Myocyte (in vitro differentiated cells): ENCODE data around the gene CYBC1. TPM values are rescaled to one million over a fixed set of nuclear protein-coding genes. Genes with fewer than 3 reads are reported as not detected.
A peak's percentile ranks its signal among the peaks of the same experiment; 100 is the strongest.

ENCODE experiments used
- DNase-seq: peaks from one replicate; pipeline ENCODE4 v3.0.0-alpha.2; 2012; ENCODE audit warnings: low read depth
- total RNA-seq: library from RNA; depleted of rRNA; stranded (reverse); fragments of >200 nt; gene quantifications from 2 replicates; pipeline ENCODE4 v1.2.3, GENCODE V29; 2014

The CYBC1 gene
- total RNA-seq, 1 donor from 2014 or later: 59.0 TPM

DNA sequence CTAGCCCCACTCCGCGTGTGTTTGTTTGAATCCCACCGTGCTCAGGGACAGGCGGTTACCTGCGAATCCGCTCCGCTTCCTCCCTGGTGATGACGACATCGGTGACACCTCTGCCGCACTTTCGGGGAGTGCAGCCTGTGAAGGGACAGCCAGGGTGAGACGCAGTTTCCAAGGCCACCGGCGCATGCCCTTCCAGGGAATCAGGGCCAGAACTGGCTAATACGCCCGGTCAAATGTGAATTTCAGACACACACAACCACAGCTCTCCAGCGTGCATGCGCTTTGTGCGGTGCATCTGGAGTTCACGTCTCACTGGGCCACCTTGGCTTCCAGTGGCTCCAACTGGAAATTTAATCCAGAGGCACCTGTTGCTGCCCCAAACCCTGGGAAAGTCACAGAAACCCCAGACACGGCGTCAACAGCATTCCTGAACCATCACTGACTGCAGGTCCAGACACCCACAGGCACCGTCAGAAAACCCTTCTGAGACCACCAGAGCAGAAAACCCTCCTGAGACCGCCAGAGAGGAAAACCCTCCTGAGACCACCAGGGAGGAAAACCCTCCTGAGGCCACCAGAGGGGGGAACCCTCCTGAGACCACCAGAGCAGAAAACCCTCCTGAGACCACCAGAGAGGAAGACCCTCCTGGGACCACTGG is 39.0 kb downstream of the CYBC1 start:
- no peak for DNase-seq

DNA sequence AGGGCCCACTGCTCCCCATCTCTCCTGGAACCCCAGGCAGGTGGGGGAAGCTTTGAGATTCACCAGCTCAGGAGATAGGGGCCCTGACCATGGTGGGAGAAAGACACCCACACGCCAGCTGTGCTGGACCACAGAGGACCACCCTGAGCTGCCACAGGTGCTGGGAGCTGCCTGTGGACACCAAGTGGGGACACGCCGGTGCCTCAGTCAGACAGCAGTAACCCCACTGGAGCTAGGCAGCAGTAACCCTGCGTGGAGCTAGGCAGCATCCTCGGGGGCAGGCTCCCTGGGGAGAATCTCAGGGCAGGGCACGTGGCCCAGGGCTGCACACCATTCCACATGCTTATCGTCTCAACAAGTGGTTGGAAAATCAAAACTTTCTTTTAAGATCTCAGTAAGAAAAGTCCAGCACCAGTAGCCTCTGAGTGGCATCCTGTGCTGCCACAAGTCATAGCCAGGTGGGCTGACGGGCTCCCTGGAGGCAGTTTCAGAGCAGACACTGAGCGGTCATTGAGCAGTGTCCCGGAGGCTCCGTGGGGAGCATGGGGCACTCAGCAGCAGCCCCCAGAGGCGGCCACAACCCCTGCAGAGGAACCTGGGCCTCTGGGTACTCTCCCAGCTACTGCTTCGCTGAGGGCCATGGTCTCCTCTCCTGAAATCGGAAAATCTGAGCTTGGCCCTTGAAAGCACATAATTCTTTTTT is 40.4 kb downstream of the CYBC1 start:
- DNase-seq: no peak

DNA sequence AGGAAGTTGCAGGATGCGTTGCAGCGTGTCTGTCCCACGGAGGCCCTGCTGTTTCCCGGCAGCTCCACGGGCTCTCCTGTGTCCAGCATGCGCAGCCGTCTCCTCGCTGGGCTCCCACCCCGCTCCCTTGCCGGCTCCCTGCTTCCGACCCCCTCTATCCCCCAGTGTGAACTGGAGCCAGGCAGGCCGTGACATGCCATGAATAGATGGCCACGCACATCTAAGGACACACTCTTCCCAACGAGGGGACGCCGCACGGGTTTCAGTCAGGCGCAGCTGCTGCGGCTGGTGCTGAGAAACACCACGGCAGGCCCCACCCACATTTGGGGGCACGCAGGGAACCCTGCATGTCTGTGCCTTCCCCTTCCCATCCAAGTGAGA is 41.6 kb downstream of the CYBC1 start:
- DNase-seq: no peak

- DNase-seq: peak; percentile 93
These were observed 42.1 kb downstream of the CYBC1 start for GRCh38 chr17:82408288-82408937.

- peak; percentile 91 for DNase-seq
These were observed 43.3 kb downstream of the CYBC1 start for GRCh38 chr17:82407255-82407654.

DNA sequence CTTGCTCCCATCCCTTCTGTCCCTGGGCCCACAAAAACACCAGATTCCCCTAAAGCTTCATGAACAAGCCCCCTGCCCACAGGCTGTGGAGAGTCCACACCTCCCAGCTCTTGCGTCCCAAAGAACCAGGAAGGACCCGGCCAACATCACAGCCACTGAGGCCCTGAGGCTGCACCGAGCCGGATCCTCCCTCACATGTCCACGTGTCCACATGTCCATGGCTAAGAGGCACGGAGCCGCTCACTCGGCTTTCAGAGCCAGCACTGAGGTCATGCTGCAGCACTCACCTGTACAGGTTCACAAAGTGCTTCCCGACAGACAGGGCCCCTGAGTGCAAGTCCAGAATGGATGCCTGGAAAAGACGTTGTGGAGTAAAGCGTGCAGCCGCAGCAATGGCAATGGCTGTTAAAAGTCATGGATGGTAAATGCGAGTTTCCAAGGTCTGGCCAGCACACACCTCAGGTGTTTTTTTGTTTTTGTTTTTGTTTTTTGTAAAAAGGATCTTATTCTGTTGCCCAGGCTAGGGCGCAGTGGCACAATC is 44.4 kb downstream of the CYBC1 start:
- DNase-seq: no peak

DNA sequence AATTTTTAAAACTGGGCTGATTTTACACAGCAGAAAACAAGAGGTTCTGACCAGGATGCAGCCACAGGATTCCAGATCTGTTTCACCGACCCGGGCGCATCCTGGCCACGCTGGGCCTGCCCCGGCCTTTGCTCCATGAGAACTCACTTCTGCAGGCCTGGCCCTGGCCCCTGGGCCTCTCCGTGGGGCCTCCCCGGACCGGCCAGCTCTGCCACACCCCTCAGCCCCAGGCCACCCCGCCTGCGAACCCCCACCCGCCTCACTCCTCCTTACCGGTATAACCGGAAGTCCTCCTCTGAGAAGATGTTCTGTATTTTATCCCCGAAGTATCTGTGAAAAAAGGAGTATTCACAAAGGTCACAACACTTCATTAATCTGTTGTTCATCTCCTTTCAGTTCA is 45.5 kb downstream of the CYBC1 start:
- no peak for DNase-seq

DNA sequence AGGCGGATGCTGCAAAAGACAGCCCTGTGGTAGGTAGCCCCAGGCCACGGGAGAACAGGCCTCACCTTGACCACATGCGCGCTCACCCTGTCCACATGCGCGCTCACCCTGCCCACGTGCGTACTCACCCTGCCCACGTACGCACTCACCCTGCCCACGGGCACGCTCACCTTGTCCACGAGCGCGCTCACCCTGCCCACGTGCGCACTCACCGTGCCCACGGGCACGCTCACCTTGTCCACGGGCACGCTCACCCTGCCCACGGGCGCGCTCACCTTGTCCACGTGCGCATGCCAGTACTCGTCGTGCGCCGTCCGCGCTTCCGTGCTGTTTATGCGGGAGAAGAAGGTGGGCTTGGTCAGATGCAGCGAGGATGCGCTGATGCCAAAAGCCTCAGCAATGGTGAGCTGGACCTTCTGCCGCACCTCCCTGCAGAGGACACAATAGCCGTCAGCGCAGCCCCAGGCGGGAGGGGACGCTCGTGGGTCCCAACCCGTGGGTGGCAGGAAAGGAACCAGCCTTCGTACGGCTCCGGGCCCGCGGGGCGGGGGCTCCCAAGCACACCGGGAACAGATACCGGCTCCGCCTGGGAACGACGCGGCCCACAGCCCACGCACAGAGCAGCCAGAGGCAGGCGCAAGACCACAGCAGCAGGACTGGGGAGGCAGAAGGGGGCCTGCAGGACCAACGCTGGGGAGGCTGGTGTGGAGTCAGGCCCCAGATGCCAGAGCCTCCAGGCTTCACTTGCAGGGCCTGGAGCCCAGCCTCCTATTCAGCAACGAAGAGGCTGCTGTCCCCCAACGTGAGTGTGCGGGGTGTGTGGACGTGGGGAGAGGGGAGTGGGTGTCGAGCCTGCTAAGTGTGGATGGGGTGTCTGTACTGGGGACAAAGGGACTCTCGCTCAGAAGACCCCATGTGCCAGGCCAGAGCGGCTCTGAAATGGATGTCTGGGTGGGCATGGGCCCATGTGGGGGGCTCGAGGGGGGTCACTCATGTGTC is 46.6 kb downstream of the CYBC1 start:
- DNase-seq: no peak

DNA sequence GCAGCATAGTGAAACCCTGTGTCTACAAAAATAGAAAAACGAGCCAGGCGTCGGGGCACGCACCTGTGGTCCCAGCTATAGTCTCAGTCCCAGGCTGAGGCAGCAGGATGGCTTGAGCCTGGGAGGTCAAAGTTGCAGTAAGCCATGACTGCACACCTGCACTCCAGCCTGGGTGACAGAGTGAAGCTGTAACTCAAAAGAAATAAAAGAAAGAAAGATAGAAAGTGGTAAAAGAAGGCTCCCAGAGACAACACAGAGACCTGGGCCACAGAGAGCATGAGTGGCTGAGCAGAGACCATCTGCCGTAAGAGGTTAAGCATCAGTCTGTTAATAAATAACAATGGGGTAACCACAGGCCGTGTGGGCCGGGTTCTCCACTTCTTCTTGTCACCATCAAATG is 47.7 kb downstream of the CYBC1 start:
- no peak for DNase-seq

DNA sequence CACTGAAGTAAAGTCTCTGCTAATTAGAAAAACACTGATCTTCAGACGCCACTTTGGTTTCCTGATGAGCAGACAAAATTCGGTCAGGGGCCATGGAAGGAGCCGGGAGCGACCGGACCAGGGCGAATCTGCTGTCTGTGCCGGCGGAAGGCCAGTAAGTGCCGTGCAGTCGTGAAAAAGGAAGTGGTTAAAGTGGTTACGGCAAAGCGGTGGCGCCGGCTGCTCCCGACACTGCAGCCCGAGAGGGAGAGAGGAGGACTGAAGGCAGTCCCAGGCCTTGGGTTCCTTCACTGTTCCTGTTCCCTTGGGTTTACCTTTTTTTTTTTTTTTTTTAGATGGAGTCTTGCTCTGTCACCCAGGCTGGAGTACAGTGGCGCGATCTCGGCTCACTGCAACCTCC is 49.7 kb downstream of the CYBC1 start:
- DNase-seq: peak; percentile 88

DNA sequence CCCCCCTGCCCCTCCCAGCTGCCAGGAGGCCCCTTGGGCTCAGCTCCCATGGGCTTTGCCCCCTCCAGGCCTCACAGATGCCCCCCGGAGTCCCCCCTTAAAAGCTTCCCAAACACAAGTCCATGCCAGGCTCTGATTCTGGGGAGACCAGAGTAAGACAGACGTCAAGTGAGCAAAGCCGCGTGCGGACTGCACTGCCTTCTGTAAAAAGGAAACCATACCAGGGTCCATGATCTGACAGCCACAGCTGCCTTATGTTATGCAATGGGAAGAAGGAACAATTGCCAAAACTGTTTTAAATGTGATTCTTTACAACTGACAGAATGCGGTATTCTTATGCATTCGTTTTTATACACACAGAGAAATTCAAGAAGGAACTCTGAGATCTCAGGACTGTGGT is 50.3 kb downstream of the CYBC1 start:
- DNase-seq: peak; percentile 81

GRCh38 chr17:82399601-82400101 is 50.9 kb downstream of the CYBC1 start:
- DNase-seq: peak; percentile 98

- DNase-seq: peak; percentile 97
These were observed 51.5 kb downstream of the CYBC1 start for GRCh38 chr17:82399041-82399441.

DNA sequence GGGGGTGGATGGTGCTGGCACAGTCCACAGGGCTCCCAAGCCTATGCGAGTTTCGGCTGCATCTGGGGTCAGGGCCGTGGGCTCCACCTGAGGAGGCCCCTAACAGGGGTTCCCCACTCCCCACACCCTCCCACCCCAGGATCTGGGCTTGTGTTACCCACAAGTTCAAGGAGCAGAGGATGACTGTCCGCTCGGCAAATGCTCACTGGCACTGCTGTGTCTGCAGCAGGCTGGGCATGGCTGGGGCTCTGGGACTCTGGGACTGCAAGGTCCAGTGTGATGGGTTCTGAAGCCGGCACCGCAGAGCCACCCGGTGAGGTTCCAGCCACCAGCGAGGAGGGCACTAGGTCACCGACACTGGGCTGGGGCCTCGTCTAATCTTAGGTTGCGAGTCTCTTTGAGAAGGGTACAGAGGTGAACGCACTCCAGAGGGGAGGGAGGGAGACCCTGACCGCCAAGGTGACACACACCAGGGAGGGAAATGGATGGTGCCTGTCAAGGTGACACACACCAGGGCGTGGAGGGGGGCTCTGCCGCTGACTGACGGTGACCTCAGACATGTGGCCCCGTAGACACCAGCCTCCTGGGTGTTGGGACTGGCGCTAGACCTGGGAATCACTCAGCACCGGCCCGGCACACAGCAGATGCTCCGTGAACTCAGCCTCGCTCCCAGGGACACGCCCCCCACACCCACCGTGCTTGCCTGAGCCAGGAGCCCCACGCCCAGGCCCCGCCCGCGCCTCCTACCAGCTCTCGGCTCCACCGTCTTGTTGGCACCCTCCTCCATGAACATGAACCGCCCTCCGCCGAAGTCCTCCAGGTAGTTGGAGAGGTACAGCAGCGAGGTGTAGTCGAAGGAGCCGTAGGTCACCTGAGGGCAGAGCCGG is 52.9 kb downstream of the CYBC1 start:
- no peak for DNase-seq

DNA sequence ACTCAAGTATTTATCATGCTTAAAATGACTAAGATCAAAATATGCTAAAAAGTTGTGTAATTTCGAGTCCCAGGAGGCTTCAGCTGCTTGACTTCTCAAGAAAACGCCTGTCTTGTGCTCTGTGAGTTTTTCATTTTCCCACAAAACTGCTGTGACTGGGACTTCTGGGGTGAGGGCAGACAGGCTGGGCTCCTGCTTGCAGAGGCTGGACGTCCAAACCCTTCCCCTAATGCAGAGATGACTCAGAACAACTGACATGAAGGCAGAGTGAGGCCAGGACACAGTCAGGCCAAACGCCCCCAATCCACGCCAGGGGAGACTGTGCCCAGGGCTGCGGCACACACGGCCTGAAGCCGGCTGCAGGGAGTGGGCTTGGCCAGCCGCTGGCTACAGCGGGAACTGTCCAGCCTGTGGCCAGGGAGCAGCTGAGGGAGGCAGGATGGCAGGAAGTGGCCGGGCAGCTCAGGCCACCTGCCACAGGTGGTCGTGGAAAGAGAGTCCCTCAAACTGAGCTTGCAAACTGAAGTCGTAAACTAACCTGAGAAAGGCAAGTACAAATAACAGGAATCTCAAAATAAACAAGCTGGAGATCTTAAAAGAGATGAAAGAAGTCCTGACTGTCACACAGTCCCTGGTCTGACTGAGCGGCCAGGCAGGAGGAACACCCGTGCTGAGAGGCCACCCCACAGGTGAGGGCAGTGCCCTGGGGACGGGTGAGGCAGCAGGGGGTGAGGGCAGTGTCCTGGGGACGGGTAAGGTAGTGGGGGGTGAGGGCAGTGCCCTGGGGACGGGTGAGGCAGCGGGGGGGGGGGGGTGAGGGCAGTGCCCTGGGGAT is 53.7 kb downstream of the CYBC1 start:
- peak; percentile 93 for DNase-seq

- DNase-seq: no peak
These were observed 56.3 kb downstream of the CYBC1 start for GRCh38 chr17:82394278-82394677.

DNA sequence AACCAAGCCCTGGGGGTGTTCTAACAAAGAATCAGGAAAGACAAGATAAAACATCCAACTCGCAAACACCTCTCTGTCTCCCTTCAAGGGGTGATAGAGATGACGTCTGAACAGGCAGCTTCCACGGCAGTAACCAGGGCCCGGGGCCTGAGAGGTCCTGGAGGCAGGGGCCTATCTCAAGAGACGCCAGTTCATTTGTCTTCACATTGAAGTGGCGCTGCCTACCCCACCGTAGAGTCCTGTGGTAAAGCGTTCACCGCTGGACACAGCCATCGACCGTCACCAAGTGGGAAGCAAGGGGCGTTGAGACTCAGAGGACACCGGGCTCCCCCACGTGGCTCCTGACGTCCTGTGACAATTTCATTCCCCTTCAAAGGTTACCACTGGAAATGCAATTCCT is 57.6 kb downstream of the CYBC1 start:
- DNase-seq: no peak
